ENCODE results near the gene SLCO2A1. TPM values are rescaled to one million over a fixed set of nuclear protein-coding genes. Genes with fewer than 3 reads are reported as not detected.

Gene SLCO2A1
- total RNA-seq, 1 donor from 2014 or later, result under 0.01 TPM

DNA sequence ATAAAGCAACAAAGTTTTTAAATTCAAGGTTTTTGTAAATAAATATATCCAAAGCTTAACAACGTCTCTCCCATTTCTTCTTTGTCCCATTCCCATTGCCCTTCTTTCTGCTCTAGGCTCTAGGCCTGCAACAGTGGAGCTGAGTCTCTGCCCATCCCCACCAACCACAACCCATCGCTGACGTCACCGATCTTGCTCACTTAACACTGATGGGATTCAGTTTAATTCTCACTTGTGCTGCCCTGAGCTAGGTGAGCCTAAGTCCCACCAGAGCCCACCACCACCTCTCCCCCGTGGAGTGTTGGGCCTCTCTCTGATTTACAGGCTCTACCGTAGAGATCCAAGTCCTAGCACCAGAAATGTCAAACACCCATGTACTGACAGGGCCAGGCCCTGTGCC is 72.7 kb downstream of the SLCO2A1 start:
- FAIRE-seq, result no peak

DNA sequence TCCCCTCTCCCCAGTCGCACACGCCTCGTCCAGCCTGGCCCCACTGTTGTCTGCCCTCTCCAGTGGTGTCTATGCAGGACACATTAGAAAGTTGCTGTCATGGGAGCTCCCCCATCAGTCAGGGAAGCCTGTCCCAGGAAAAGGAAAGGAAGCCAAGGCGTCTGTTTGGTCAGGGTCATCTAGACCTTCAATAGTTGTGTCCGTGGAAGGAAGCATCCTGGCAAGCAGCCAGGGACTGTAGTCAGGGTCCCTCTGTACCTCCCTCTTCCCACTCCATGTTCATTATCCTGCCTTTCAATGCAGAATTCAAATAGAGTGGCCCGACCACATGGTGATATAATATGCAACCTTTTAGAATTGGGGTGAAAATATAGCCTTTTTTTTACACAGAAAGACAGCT is 73.4 kb downstream of the SLCO2A1 start:
- DNase-seq (ENCODE audit: low spot score in 2 of 2), result no peak
- no peak for FAIRE-seq

More for the DNA sequence above, 72.7 kb downstream of the SLCO2A1 start:
- DNase-seq (ENCODE audit: low spot score in 2 of 2), result no peak

DNA sequence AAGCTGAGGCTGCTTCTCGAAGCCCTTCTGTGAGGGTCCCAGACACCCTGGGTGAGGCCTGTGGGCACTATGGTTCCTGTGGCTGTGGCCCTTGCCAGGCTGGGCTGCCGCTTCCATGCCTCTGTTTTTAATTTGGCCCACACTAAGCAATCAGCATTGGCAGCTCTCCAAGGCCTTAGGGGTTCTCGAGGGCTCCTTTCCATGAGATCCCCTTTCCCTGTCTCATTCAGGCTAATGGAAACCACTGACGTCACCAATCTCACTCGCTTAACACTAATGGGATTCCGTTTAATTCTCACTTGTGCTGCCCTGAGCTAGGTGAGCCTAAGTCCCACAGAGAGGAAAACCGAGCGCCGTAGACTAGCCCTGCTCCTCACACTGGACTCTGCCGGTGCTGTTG is 73.8 kb downstream of the SLCO2A1 start:
- FAIRE-seq (no peak), DNase-seq (ENCODE audit: low spot score in 2 of 2) (no peak)

DNA sequence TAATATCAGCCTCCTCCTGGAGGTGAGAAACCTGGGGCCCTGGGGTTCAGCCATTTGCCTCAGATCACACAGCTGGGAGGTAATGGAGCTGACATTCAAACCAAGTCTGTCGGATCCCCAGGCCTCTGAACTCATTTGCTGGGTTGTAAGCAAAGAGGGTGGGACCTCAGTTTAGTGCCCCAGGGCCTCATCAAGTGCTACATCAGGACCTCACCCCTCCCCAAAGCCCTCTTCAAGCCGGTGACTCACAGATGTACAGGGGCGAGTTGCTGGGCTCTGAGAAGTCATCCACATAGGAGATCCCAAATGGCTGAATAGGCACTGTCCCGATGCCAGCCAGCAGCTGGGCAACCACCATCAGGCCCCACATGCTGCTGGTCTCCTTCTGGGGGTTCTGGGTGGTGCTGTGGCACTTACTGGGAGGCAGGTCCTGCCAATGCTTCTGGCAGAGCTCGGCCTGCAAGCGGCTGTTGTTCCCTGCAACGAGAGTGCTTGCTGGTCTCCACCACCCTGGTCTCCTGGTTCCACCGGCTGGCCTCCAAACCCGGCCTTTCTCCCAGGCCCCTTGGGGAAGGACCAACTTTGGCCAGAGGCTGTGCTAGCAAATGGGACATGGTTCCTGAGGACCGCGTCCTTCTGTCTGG is 74.9 kb downstream of the SLCO2A1 start:
- DNase-seq (ENCODE audit: low spot score in 2 of 2) (no peak), FAIRE-seq (no peak)

DNA sequence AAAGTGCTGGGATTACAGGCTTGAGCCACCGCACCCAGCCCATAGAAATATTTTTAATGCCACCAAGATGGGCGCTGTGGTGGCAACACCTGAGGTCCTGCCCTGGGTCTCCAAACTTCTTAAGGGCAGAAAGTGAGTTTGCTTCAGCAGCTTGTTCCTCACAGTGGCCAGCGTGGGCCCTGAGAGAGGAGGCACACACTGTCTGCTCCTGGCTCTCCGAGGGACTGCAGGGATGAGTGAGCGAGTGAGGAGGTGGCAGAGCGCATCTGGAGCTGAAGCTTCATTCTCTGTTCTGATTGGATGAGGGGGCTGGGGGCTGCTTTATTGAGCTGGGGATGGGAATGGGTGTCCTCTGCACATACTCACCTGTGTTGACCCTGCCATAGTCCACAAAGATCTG is 76.4 kb downstream of the SLCO2A1 start:
- no peak for FAIRE-seq
- DNase-seq (ENCODE audit: low spot score in 2 of 2), result no peak

DNA sequence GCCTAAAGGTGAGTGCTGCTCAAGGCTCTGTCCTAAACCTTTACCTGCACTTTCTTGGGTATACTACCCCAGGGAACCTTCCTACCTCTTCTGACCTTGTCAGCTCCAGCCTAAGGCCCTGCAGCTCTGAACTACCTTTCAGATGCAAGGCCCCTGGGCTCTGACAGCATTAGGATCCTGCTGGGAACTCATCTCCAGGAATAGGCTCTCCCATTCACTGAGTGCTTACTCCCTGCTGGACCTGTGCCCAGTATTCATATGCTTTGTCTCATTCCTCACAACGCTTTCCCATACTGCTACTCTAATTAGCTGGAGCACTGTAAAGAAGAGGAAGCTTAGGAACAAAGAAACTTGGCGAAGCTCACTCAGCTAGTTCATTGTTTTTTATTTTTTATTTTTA is 80.3 kb downstream of the SLCO2A1 start:
- FAIRE-seq (no peak), DNase-seq (ENCODE audit: low spot score in 2 of 2) (no peak)

DNA sequence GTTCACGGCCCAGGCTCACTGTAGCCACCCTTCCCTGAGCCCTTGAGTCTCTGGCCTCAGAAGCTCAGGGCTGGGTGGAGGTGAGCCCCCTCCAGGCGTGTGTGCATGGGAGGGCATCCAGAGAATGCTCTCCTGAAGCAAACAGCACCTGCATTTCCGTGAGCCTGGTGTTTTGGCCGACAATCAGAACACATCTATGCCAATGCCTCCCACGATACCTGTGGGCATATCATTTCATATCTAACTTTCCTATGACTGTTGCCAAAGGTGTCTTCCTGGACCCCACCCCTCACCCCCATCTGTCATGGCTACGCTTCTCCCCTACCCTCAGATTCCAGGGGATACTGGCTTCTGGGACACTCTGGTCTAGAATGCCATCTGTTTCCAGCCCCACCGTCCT is 80.7 kb downstream of the SLCO2A1 start:
- FAIRE-seq (no peak), DNase-seq (ENCODE audit: low spot score in 2 of 2) (no peak)

DNA sequence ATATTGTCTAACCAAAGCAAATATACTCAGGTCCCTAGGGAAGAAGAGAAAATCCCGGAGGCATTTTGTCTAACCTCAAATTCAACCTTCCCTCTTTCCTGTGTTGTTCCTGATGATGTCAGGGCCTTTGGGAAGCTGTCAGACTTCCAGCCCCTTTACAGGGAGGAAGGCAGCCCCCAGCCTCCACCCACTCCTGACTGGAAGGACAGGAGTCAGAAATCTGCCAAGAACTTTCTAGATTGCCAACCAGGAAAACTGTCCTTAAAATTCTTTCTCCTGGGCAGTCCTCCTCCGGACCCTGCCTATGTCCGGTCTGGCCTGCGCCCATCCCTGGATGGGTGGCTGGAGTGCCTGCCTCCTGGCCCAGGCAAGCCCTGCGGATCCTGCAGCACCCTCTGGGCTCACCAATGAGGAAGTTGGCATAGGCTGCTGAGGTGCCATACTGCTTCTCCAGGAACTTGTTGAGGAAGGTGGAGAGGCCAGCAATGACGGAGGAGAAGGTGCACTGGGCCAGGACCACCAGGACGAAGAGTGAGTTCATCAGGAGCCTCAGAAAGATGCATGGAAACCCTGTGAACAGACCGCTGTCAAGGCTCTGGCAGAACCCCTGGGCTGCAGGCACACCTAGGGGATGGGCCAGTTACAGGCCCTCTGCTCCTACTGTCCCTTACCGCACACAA is 81.5 kb downstream of the SLCO2A1 start:
- FAIRE-seq, result no peak
- DNase-seq (ENCODE audit: low spot score in 2 of 2), result no peak

DNA sequence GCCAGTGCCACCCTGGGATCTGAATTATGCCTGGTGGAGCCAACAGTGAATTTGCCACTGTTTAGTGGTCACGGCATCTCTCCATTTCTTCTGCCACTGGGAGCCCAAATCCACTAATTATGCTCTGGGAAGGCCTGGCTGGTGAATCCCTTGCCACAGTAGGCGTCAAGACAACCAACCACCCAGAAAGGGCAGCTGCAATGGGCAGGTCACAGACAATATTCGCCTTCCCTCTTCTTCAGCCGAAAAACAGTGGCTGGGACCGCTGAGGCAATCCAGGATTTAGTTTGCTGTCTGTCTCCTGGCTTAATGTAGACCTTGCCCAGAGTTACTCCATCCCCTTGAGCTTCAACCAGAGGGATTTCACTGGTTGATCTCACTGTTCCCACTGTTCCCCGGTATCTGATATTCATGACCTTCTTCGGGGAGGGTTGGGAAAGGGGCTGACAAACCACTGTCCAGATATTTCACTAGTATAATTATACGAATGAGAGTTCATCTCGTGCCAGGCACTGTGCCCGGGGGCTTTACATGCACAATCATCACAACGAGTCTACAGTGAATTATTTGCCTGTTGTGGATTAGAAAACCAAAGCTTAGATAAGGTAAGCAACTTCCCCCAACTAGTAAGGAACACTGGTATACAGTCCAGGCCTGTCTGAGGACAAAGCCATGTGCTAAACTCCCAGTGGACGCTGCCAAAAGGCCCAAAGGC is 84.2 kb downstream of the SLCO2A1 start:
- DNase-seq (ENCODE audit: low spot score in 2 of 2) (no peak), FAIRE-seq (no peak)

DNA sequence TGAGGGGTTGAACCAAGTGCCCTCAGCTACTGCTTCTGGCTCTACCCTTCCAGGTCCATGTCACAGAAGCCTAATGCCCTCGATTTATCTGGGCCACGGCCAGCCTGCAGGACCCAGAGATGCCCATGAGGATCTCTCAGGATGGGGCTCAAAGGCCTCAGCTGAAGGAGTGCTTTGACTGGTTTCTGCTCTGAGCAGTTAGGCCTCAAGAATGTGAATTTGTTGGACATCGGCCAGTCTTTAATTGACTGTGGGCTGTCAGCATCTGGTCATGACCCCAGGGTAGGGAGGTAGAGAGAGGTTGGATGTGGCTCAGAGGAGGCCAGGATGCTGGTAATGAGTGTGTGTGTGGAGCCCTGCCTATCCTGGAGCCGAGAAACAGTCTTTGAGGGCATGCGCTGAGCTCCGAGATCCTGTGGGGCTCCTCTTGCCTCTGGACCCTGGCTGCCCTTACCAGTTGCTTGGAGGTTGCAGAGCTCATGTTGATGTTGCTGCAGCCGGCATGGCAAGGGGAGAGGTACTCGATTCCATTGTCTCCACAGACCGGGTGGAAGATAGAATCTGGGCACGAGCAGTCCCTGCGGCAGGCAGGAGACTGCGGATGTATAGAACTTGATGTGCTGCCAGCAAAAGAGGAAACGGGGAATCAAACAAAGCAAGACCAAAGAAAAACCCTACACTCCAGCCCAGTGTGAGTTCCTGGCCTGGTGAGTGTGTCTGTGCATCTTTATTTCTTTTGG is 84.9 kb downstream of the SLCO2A1 start:
- no peak for DNase-seq (ENCODE audit: low spot score in 2 of 2)

DNA sequence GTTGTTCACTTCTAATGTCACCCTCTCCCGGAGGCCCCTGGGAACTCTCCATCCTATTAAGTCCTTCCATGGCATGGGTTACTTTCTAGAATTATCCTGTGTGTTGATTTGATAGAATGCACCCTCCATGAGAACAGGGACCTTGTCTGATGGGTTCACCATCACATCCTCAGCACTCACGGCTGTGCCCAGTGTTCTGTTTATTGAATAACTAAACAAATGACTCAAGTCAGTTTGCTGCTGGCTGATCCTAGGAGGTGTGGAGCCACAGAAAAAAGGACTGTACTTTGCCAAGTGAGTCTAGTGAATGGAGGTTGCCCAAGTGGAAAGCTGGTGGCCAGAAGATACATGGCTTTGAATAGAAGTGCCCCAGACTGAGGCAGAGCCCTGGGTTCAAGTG is 85.5 kb downstream of the SLCO2A1 start:
- DNase-seq (ENCODE audit: low spot score in 2 of 2), result no peak
- no peak for FAIRE-seq

More for the DNA sequence above, 84.9 kb downstream of the SLCO2A1 start:
- FAIRE-seq, result no peak

DNA sequence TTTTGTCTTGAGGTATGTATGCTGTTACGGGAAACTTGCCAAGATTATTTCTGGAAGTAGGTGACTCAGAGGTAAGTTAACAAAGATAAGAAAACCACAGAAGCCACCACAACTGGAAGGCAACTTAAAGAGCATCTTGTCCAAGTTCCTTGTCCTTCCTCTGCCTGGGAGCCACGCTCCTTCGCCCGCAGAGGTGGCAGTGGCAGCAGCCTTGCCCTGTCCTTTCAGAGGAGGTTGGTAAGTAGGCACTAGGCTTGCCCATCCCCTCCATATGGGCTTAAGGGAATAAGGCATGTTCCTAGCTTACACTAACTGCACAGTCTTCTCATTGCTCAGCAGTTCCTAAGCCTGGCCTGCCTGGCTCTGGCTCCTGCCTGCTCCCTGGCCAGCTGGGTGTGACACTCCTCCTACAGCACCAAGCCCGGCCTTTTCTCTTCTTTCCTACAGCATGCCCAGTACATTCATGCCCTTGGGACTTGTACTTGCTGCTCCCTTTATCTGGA is 86.0 kb downstream of the SLCO2A1 start:
- no peak for FAIRE-seq
- no peak for DNase-seq (ENCODE audit: low spot score in 2 of 2)

DNA sequence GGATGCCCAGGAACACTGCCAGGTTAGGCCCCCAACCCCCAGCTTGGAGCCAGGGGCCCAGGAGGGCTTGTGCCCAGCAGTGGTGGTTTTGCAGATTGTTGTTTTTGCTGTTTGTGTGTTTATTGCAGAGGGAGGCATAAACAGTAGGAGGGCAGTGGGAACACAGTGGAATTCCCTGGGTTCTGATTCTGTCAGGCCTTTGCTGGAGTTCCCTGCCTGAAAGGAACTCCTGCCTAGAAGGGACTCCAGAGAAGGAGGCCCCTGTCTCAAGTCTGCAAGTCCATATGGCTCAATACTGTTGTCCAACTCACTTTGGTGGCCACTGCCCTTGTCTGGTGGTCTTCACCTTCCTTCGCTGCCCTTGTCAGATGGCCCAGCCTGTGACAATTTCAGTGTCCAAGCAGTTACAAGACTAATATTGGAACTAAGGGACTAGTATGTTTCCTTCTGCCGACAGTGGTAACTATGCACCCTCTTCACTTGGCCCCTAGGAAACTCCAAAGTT is 86.6 kb downstream of the SLCO2A1 start:
- DNase-seq (ENCODE audit: low spot score in 2 of 2) (no peak), FAIRE-seq (no peak)

DNA sequence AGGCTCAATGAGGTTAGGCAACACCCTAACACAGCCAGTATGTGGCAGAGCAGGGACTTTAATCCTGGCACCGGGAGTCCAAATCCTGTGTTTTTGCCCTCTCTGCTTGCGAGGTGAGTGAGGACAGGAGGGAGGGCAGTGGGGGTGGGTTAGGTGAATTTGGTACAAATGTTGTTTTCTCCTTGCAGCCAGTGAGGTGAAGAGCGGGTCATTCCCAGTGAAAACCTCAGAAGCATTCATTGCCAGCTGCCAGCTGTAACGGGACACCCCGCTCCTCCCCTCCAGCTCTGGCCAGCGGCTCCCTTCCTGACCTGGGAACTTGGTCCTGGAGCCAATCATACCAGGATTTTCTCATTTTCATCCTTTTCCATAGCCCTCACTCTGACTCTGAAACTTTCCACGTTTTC is 88.3 kb downstream of the SLCO2A1 start:
- FAIRE-seq (no peak), DNase-seq (ENCODE audit: low spot score in 2 of 2) (no peak)

DNA sequence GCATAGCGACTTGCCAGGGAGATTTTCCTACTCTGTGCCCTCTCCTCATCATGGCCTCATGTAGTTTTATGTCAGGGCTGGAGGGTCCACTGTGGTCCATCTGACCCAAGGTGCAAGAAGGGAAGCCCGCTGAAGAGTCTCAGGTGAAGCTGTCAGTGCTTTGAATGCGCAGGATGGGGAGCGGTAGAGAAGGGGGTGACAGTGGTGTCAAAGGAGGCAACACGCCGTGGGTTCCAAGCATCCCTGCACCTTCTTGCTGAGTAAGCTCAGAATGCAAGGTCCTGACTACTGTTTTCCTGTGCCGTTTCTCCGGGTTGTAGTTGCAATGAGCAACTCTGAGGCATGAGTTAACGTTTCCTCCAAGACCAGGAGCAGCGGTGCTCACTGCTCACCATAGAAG is 89.2 kb downstream of the SLCO2A1 start:
- DNase-seq (ENCODE audit: low spot score in 2 of 2) (no peak), FAIRE-seq (no peak)

DNA sequence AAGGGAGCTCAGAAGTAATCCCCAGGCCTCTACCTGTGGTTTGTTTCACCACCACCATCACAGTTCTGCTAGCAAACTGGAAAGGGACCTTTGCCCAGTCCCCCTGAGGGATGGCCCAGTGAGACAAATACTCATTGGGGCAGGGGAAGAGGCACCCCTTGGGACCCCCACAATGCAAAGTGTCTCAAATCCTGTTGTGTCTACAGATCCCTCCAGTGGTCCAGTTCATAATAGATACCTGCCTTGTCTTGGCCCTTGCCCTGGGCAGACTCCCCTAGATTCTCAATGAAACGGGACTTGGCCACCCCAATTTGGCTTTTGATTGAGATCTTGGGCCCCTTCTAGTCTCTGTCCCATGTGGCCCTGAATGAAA is 90.3 kb downstream of the SLCO2A1 start:
- DNase-seq (ENCODE audit: low spot score in 2 of 2), result no peak

DNA sequence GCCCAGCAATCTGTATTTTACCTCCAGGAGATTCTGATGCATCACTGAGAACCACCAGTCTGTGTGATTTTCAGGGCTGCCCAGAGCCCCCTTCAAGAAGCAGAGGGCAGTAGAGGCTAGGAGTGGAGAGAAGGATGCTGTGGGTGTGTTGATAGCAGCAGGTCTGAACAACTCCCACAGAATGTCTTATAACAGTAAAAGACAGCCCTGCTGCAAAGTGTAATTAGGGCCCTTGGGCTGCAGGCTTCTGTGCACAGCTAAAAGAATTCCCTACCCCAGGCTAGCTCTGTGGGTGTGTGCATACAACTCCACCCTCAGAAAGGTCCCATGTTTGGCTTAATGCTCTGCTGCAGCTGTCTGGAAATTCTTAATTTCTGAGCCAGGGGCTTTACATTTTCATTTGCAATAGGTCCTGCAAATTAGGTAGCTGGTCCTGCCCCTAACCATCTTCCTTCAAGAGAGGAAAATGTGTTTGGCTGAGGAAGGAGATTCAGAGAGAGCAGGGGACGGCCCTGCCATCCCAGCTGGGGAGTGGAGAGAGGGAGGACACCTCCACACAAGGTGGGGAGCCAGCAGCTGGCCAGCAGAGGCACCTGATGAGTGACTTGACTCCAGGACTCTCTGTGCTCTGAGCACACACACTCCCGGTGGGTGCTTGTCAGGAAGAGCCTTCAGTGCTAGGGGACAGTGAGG is 90.8 kb downstream of the SLCO2A1 start:
- DNase-seq (ENCODE audit: low spot score in 2 of 2) (no peak), FAIRE-seq (no peak)

More for the DNA sequence above, 90.3 kb downstream of the SLCO2A1 start:
- no peak for FAIRE-seq

DNA sequence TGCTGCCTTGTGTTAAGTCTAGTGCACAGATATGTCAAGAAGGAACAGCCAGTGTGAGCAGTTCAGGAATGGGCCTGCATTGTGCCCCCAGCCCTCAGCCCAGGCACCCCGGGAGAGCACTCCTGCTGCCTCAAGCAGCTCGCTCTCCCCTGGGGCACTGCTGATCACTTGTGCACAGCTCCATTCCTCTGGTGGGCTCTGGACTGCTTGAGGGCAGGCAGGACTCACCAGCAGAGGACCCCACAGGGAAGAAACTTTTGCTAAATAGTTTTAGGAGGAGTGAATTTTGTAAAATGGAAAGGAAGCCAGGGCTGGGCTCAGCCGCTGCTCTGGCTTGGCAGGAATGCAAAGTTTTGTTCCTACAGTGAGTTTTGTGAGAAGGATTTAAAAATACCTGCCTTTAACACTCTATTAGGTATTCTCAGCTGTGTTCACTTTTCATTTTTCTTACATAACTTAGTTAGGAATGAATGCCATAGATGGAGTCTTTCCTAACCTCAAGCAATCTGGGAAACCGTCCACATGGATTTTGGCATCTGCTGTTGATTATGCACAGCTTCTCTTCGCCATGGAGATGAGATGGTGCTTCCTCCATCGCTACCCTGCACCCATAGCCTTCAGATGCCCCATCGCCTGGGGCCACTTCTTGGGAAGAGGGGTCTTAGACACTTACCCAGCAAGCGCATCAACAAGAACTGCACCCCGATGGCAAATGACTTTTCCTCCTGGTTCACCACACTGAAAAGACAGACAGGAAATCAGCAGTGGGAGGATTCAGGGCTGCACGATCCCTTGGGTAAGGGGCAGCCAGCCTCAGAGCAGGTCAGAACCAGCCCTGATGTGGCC is 91.7 kb downstream of the SLCO2A1 start:
- DNase-seq (ENCODE audit: low spot score in 2 of 2) (no peak), FAIRE-seq (no peak)

DNA sequence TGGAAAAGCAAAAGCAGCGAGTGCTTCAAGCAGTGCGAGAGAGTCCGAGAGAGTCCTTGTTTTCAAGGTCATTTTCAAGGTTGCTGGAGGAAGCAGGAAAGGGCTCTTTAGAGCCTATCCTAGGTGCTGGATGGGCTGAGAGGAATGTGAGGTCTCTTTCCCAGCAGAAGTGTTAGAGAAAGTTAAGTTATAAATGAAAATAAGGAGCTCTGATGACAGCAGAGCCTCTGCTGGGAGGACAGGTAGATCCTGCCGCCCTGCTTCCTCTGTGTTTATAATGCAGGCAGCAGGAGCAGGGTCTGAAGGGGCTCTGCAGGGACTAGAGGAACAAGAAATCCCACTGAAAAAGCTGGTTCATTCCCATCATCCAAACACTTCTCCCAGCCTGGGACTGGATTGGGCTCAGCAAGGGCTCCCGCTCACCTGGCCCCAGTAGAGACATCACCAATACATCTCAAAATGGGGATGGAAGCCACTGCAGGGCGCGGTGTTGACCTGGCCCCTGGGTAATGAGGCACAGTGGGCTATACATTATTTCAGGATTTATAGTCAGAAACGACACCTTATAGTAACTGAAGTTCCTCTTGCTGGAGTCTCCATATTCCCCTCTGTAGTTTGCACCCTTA is 92.6 kb downstream of the SLCO2A1 start:
- no peak for DNase-seq (ENCODE audit: low spot score in 2 of 2)
- no peak for FAIRE-seq
